Measurements from ENCODE around the gene STX8. TPM values are rescaled to one million over a fixed set of nuclear protein-coding genes. Genes with fewer than 3 reads are reported as not detected.
A peak's percentile ranks its signal among the peaks of the same experiment; 100 is the strongest.

The STX8 gene
- total and polyA plus RNA-seq, 7 donors = 40.4 to 104 (median 72.6) TPM

DNA sequence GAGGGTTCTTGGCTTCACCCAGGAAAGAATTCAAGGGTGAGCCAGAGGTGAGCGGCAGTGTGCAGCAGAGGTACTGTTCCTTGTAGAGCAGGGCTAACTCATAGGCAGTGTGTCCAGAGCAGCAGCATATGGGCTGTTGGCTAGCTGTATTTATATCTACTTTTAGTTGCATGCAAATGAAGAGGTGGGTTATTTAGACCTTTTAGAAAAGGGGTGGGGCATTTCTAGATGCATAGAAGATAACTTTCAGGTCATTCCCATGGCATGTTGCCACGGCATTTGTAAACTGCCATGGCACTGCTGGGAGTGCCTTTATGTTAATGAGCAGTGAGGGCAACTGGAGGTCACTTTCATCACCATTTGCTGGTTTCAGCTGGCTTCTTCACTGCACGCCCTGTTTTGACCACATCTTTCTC is 141.0 kb downstream of the STX8 start:
- no peaks in the 10 kb centered on the region for H3K27me3 ChIP-seq
- TF ChIP-seq EP300 (IDR thresholded peaks at IDR 0.05) (no peak), POLR2AphosphoS5 (IDR thresholded peaks at IDR 0.05) (no peak), POLR2A (IDR thresholded peaks at IDR 0.05) (no peak)
- TF ChIP-seq, protein P1, sequence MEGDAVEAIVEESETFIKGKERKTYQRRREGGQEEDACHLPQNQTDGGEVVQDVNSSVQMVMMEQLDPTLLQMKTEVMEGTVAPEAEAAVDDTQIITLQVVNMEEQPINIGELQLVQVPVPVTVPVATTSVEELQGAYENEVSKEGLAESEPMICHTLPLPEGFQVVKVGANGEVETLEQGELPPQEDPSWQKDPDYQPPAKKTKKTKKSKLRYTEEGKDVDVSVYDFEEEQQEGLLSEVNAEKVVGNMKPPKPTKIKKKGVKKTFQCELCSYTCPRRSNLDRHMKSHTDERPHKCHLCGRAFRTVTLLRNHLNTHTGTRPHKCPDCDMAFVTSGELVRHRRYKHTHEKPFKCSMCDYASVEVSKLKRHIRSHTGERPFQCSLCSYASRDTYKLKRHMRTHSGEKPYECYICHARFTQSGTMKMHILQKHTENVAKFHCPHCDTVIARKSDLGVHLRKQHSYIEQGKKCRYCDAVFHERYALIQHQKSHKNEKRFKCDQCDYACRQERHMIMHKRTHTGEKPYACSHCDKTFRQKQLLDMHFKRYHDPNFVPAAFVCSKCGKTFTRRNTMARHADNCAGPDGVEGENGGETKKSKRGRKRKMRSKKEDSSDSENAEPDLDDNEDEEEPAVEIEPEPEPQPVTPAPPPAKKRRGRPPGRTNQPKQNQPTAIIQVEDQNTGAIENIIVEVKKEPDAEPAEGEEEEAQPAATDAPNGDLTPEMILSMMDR (IDR thresholded peaks at IDR 0.05) = no peak
- H3K9me3 ChIP-seq = no peaks in the 10 kb centered on the region
- 86 to 87% methylated on average over 3 of the region's 3 CpGs for WGBS, 2 donors
- intact Hi-C loops (cut with DNase I) = no loop called here
- no peaks in the 10 kb centered on the region for H3K36me3 ChIP-seq
- no peak for DNase-seq
- H3K4me3 ChIP-seq = no peak overlapping the region
- H3K4me1 ChIP-seq = peaks cover 0 to 35% (median 27%) of the 10 kb centered on the region in 4 donors
- H3K27ac ChIP-seq = peak overlapping the region in 2 of 4 donors; percentile 2

DNA sequence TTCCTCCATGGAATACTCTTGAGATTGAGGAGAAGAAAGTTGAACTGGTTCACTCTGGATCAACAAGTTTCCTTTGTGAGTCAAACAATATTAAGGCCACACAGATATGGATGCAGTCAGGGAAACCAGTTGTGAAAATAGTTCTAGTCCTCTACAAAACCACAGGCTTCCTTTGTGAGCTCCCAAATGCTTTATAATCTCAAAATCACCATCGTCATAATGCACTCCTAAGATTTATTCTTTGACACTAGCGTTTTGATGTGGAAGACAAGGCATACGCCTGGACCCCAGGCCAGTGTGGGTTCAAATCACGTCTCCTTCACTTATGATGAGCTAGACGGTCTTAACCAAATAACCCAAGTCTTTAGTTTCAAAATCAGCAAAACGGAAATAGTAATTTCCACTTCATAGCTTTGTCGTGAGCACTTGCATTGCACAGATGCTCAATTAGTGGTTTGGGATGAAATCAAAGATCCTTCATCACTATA is 142.6 kb downstream of the STX8 start:
- peak overlapping the region; percentile 61 to 83 (median 72) for H3K27ac ChIP-seq
- intact Hi-C loops (cut with DNase I) = no loop called here
- no peaks in the 10 kb centered on the region for H3K9me3 ChIP-seq
- no peak overlapping the region for H3K4me3 ChIP-seq
- DNase-seq = no peak
- 70 to 83% methylated on average over 7 of the region's 7 CpGs for WGBS, 2 donors
- peaks cover 0 to 35% (median 27%) of the 10 kb centered on the region in 4 donors for H3K4me1 ChIP-seq
- no peaks in the 10 kb centered on the region for H3K27me3 ChIP-seq
- no peaks in the 10 kb centered on the region for H3K36me3 ChIP-seq
- TF ChIP-seq, protein P1 (IDR thresholded peaks at IDR 0.05) = no peak

DNA sequence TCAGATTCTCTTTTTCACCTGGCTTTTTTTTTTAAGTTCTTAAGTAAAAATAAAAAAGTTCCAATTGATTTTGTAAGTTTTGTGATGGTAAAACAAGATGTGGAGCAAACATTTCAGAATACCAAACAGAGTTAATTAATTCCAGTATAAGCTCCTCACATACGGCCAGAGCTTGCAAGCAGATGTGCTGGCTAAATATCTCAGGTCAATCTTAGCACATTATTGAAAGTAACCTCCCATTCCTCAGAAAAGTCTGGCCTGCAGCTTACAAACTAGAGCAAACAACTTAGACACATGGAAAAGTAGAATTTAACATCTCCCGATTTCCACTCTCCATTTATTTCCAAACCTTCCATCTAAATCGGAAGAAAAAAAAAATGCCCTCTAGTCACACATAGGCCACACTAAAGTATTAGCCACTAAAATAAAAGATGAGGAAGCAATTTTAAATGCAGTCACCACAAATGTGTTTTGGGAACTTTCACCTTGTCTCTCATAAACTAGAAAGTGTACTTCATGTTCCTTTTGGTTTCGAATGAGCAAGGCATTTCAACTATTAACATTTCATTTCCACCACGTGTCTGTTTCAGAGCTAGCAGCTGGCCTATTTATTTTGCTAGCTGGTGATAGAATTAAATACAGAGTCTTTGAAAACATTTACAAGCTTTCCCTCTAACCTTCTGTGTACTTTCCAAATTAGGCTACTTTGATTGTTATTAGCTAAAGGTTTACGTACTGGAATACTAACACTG is 143.3 kb downstream of the STX8 start:
- H3K4me3 ChIP-seq = no peak overlapping the region
- peaks cover 0 to 35% (median 27%) of the 10 kb centered on the region in 4 donors for H3K4me1 ChIP-seq
- no peaks in the 10 kb centered on the region for H3K27me3 ChIP-seq
- intact Hi-C loops (cut with DNase I) = no loop called here
- H3K9me3 ChIP-seq = no peaks in the 10 kb centered on the region
- no peak for DNase-seq
- no peaks in the 10 kb centered on the region for H3K36me3 ChIP-seq
- H3K27ac ChIP-seq = peak overlapping the region; percentile 61 to 83 (median 72)
- TF ChIP-seq, protein P1 (IDR thresholded peaks at IDR 0.05) = no peak
- TF ChIP-seq EP300 (IDR thresholded peaks at IDR 0.05) (peak in 1 of 4 donors; percentile 46), POLR2AphosphoS5 (IDR thresholded peaks at IDR 0.05) (peak in 3 of 4 donors; percentile 14 to 65 (median 52))
- 50 to 57% methylated on average over 6 of the region's 6 CpGs for WGBS, 2 donors

DNA sequence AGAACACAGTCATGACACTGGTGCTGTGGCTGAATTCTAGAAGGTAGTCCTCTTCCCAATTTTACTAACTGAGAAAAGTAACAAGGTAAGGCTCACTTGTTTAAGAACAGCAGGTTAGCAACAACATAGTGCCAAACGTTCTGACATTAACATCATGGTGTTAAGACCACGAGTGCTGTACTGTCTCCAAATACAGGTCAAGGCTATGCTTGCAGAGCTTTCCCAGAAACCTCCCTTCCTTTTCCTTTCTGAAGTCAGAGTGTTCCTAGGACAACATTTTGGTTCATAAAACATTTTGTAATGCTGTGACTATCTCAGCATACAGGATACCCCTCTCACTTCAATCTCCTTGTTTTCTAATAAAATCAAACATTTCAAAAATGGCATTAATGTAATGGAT is 144.0 kb downstream of the STX8 start:
- 72 to 83% methylated on average over 2 of the region's 2 CpGs for WGBS, 2 donors
- no peaks in the 10 kb centered on the region for H3K36me3 ChIP-seq
- no peaks in the 10 kb centered on the region for H3K9me3 ChIP-seq
- TF ChIP-seq POLR2AphosphoS5 (IDR thresholded peaks at IDR 0.05) (peak in 3 of 4 donors; percentile 28 to 53 (median 39)), POLR2A (IDR thresholded peaks at IDR 0.05) (no peak)
- peaks cover 0 to 35% (median 27%) of the 10 kb centered on the region in 4 donors for H3K4me1 ChIP-seq
- no peak for DNase-seq
- intact Hi-C loops (cut with DNase I) = no loop called here
- no peak overlapping the region for H3K4me3 ChIP-seq
- no peaks in the 10 kb centered on the region for H3K27me3 ChIP-seq
- peak overlapping the region; percentile 61 to 83 (median 72) for H3K27ac ChIP-seq

DNA sequence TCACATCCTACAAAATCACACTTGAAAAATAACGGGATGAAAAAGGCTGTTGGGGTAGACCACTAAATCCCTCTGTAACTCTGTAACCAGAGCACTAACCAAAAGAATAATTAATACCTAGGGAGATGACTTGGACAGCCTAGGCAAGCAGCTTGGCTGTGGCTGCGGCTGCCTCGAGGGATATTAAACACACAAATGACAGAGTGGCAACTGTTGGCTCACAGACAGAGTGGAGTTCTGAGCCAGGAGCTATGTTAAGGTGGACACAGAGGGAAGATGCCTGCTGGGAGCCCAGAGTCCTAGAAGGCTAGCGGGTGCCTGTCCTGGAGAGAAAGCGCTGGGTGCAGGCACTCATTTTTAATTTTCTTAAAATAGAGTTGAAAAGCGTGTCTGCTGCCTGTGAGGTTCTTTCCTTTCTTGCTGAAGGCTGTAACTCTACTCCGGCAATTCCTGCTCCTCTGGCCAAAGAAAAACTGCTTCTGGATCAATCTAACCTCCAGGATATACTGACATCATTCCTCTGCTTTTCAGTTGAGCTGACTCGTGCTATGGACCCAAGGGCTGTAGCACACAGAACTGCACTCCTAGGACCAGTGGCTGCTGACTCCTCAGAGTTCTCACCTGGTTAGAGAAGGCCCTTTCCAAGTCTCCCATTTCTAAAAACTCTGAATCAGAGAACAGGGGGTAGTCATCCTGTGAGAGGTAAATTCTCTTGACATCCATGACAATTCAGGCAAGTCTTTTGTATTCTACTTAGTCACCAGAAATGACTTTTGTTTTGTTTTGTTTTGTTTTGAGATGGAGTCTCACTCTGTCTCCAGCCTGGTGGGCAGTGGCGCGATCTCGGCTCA is 147.9 kb downstream of the STX8 start:
- intact Hi-C loops (cut with DNase I) = no loop called here
- WGBS, 2 donors = 90 to 94% methylated on average over 11 of the region's 11 CpGs
- H3K4me1 ChIP-seq = peaks cover 0 to 14% (median 13%) of the 10 kb centered on the region in 4 donors
- H3K36me3 ChIP-seq = no peaks in the 10 kb centered on the region
- no peak for DNase-seq
- no peaks in the 10 kb centered on the region for H3K9me3 ChIP-seq
- peak overlapping the region in 1 of 4 donors; percentile 60 for H3K27ac ChIP-seq
- no peaks in the 10 kb centered on the region for H3K27me3 ChIP-seq
- TF ChIP-seq POLR2A (IDR thresholded peaks at IDR 0.05) (no peak), POLR2AphosphoS5 (IDR thresholded peaks at IDR 0.05) (no peak), EP300 (IDR thresholded peaks at IDR 0.05) (no peak)
- TF ChIP-seq, protein P1 (IDR thresholded peaks at IDR 0.05) = no peak
- no peak overlapping the region for H3K4me3 ChIP-seq
